ENCODE measurements around the gene CRISP1. TPM values are rescaled to one million over a fixed set of nuclear protein-coding genes. Genes with fewer than 3 reads are reported as not detected.

CRISP1 gene
- total and polyA plus RNA-seq, 2 of the 8 experiments (the other 6 are each of a cell fraction or from before 2014, with no cell fraction given) = not detected

DNA sequence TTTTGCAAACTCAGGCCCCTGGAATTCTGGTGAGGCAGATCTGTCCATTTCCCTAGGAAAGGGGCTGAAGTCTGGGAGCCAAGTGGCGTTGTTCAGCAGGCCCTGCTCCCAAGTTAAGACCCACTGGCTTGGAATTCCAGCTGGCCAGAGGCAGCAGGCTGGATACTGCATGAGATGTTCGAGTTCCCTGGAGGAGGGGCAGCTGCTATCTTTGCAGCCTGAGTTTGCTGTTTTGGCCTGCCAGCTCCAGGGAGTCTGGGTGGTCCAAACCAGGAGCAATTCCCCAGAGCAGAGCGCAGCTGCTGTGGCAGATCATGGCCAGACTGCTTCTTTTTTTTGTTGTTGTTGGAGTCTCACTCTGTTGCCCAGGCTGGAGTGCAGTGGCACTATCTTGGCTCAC lies 61.1 kb downstream of the CRISP1 start (continued):
- TF ChIP-seq, protein P1, sequence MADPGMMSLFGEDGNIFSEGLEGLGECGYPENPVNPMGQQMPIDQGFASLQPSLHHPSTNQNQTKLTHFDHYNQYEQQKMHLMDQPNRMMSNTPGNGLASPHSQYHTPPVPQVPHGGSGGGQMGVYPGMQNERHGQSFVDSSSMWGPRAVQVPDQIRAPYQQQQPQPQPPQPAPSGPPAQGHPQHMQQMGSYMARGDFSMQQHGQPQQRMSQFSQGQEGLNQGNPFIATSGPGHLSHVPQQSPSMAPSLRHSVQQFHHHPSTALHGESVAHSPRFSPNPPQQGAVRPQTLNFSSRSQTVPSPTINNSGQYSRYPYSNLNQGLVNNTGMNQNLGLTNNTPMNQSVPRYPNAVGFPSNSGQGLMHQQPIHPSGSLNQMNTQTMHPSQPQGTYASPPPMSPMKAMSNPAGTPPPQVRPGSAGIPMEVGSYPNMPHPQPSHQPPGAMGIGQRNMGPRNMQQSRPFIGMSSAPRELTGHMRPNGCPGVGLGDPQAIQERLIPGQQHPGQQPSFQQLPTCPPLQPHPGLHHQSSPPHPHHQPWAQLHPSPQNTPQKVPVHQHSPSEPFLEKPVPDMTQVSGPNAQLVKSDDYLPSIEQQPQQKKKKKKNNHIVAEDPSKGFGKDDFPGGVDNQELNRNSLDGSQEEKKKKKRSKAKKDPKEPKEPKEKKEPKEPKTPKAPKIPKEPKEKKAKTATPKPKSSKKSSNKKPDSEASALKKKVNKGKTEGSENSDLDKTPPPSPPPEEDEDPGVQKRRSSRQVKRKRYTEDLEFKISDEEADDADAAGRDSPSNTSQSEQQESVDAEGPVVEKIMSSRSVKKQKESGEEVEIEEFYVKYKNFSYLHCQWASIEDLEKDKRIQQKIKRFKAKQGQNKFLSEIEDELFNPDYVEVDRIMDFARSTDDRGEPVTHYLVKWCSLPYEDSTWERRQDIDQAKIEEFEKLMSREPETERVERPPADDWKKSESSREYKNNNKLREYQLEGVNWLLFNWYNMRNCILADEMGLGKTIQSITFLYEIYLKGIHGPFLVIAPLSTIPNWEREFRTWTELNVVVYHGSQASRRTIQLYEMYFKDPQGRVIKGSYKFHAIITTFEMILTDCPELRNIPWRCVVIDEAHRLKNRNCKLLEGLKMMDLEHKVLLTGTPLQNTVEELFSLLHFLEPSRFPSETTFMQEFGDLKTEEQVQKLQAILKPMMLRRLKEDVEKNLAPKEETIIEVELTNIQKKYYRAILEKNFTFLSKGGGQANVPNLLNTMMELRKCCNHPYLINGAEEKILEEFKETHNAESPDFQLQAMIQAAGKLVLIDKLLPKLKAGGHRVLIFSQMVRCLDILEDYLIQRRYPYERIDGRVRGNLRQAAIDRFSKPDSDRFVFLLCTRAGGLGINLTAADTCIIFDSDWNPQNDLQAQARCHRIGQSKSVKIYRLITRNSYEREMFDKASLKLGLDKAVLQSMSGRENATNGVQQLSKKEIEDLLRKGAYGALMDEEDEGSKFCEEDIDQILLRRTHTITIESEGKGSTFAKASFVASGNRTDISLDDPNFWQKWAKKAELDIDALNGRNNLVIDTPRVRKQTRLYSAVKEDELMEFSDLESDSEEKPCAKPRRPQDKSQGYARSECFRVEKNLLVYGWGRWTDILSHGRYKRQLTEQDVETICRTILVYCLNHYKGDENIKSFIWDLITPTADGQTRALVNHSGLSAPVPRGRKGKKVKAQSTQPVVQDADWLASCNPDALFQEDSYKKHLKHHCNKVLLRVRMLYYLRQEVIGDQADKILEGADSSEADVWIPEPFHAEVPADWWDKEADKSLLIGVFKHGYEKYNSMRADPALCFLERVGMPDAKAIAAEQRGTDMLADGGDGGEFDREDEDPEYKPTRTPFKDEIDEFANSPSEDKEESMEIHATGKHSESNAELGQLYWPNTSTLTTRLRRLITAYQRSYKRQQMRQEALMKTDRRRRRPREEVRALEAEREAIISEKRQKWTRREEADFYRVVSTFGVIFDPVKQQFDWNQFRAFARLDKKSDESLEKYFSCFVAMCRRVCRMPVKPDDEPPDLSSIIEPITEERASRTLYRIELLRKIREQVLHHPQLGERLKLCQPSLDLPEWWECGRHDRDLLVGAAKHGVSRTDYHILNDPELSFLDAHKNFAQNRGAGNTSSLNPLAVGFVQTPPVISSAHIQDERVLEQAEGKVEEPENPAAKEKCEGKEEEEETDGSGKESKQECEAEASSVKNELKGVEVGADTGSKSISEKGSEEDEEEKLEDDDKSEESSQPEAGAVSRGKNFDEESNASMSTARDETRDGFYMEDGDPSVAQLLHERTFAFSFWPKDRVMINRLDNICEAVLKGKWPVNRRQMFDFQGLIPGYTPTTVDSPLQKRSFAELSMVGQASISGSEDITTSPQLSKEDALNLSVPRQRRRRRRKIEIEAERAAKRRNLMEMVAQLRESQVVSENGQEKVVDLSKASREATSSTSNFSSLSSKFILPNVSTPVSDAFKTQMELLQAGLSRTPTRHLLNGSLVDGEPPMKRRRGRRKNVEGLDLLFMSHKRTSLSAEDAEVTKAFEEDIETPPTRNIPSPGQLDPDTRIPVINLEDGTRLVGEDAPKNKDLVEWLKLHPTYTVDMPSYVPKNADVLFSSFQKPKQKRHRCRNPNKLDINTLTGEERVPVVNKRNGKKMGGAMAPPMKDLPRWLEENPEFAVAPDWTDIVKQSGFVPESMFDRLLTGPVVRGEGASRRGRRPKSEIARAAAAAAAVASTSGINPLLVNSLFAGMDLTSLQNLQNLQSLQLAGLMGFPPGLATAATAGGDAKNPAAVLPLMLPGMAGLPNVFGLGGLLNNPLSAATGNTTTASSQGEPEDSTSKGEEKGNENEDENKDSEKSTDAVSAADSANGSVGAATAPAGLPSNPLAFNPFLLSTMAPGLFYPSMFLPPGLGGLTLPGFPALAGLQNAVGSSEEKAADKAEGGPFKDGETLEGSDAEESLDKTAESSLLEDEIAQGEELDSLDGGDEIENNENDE (IDR thresholded peaks at IDR 0.05; ENCODE audit: insufficient replicate concordance, low read length) = no peak
- TF ChIP-seq MAFK (IDR thresholded peaks at IDR 0.05; ENCODE audit: low read depth, low read length) (no peak), BACH1 (IDR thresholded peaks at IDR 0.05; ENCODE audit: low read length) (no peak), PHF8 (conservative IDR thresholded peaks at IDR 0.05; ENCODE audit: low read depth, low read length) (no peak), CEBPB (IDR thresholded peaks at IDR 0.05; ENCODE audit: low read depth, low read length) (no peak), TBP (IDR thresholded peaks at IDR 0.05; ENCODE audit: low read depth, low read length) (no peak), SUZ12 (IDR thresholded peaks at IDR 0.05; ENCODE audit: low read length) (no peak), SIX5 (IDR thresholded peaks at IDR 0.05; ENCODE audit: low read depth, low read length) (no peak), RXRA (IDR thresholded peaks at IDR 0.05; ENCODE audit: insufficient read depth, low read depth, low read length) (no peak), CTBP2 (IDR thresholded peaks at IDR 0.05; ENCODE audit: borderline replicate concordance, insufficient read depth, insufficient read length, low read length) (no peak), NRF1 (IDR thresholded peaks at IDR 0.05; ENCODE audit: low read depth, low read length) (no peak), SP4 (IDR thresholded peaks at IDR 0.05; ENCODE audit: low read length) (no peak), JUN (IDR thresholded peaks at IDR 0.05; ENCODE audit: low read depth, low read length) (no peak)

All from H1 (cell line).